Keratinocyte (primary cell): ENCODE data around the gene ERGIC1.

Experiments
- EZH2 ChIP-seq: IDR thresholded peaks from one replicate; pipeline ENCODE4 v1.6.1; 2012; ENCODE audit warnings: inconsistent platforms, mild to moderate bottlenecking, low read length, moderate library complexity
- TF ChIP-seq, protein P1 (sequence below), 3 experiments: IDR thresholded peaks in 1 of 3; conservative IDR thresholded peaks in 1 of 3; optimal IDR thresholded peaks in 1 of 3; 2 replicates in 2 of 3; 3 replicates in 1 of 3; pipeline versions ENCODE3 to v1.5.1; 2011; ENCODE audit warnings: low read length in 3 of 3, mild to moderate bottlenecking in 3 of 3, moderate library complexity in 2 of 3, control low read depth in 1 of 3, inconsistent platforms in 1 of 3; ENCODE audit not compliant: insufficient read depth in 2 of 3; ENCODE audit errors: extremely low read depth in 1 of 3

DNA sequence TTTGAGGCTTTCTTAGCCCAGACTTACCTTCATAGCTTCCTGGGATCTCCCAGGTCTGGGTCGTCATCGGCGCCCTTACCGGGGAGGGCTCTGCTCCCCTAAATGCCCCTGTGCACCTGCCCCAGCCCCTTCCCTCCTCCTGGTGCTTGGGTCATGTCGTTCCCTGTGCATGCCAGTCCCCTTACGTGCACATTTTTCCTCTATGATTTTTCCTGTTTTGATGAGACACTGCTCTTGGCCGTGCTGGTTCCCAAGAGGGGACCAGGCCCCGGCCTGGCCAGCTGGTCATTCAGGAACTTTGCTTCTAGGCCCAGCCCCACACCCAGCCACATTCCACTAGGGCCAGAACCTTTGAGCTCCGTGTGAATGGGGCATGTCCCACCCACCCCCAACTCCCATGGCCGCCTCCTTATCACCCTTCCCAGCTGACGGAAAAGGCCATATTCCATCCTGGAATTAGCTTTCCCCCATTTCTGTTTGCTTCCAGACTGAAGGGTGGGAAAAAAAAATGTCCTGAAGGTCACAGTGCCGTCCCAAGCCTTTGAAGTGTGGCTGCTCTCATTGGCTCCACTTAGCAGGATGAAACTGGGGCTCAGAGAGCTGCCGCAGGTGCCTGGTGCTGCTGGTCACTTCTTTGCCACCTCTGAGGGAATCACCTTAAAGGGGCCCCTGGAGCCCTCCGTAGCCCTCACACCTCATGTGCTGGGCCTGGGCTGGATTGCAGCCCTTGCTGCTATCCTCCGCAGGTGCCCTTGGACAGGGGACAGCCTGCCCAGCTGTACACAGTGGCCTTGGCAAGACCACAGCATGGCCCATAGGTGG is 25.1 kb downstream of the ERGIC1 start:
- TF ChIP-seq, protein P1, sequence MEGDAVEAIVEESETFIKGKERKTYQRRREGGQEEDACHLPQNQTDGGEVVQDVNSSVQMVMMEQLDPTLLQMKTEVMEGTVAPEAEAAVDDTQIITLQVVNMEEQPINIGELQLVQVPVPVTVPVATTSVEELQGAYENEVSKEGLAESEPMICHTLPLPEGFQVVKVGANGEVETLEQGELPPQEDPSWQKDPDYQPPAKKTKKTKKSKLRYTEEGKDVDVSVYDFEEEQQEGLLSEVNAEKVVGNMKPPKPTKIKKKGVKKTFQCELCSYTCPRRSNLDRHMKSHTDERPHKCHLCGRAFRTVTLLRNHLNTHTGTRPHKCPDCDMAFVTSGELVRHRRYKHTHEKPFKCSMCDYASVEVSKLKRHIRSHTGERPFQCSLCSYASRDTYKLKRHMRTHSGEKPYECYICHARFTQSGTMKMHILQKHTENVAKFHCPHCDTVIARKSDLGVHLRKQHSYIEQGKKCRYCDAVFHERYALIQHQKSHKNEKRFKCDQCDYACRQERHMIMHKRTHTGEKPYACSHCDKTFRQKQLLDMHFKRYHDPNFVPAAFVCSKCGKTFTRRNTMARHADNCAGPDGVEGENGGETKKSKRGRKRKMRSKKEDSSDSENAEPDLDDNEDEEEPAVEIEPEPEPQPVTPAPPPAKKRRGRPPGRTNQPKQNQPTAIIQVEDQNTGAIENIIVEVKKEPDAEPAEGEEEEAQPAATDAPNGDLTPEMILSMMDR (optimal IDR thresholded peaks at IDR 0.05 in 1 of 3, IDR thresholded peaks at IDR 0.05 in 1 of 3, conservative IDR thresholded peaks at IDR 0.05 in 1 of 3; ENCODE audit: extremely low read depth in 1 of 3, insufficient read depth in 2 of 3, low read length in 3 of 3): no peak
- no peak for TF ChIP-seq EZH2
